Measurements from ENCODE around the gene IGF2BP2. TPM values are rescaled to one million over a fixed set of nuclear protein-coding genes. Genes with fewer than 3 reads are reported as not detected.

The IGF2BP2 gene
- total and polyA plus RNA-seq, 3 donors from 2014 or later, result 18.9 to 29.1 (median 19.4) TPM

GRCh38 chr3:185715091-185715490, 109.8 kb downstream of the IGF2BP2 start:
- no peaks in the 10 kb centered on the region for H3K36me3 ChIP-seq (ENCODE audit: low read depth, missing control alignments)
- 74 to 75% methylated on average over 8 of the region's 8 CpGs for WGBS, 2 donors
- H3K4me3 ChIP-seq, result no peak overlapping the region
- no peak for DNase-seq
- H3K4me1 ChIP-seq, result no peaks in the 10 kb centered on the region
- no peak overlapping the region for H3K27ac ChIP-seq
- no peaks in the 10 kb centered on the region for H3K27me3 ChIP-seq
- H3K9me3 ChIP-seq, result no peaks in the 10 kb centered on the region
- TF ChIP-seq, protein P1, sequence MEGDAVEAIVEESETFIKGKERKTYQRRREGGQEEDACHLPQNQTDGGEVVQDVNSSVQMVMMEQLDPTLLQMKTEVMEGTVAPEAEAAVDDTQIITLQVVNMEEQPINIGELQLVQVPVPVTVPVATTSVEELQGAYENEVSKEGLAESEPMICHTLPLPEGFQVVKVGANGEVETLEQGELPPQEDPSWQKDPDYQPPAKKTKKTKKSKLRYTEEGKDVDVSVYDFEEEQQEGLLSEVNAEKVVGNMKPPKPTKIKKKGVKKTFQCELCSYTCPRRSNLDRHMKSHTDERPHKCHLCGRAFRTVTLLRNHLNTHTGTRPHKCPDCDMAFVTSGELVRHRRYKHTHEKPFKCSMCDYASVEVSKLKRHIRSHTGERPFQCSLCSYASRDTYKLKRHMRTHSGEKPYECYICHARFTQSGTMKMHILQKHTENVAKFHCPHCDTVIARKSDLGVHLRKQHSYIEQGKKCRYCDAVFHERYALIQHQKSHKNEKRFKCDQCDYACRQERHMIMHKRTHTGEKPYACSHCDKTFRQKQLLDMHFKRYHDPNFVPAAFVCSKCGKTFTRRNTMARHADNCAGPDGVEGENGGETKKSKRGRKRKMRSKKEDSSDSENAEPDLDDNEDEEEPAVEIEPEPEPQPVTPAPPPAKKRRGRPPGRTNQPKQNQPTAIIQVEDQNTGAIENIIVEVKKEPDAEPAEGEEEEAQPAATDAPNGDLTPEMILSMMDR (IDR thresholded peaks at IDR 0.05), result no peak
- no peak for TF ChIP-seq POLR2A (IDR thresholded peaks at IDR 0.05)
- intact Hi-C loops (cut with DNase I; ENCODE audit: low total_unique reads), result no loop called here

- H3K36me3 ChIP-seq (ENCODE audit: low read depth, missing control alignments), result no peaks in the 10 kb centered on the region
- H3K9me3 ChIP-seq, result no peaks in the 10 kb centered on the region
- TF ChIP-seq, protein P1 (IDR thresholded peaks at IDR 0.05), result no peak
- TF ChIP-seq POLR2A (IDR thresholded peaks at IDR 0.05), result no peak
- intact Hi-C loops (cut with DNase I; ENCODE audit: low total_unique reads), result no loop called here
- DNase-seq, result no peak
- no peaks in the 10 kb centered on the region for H3K27me3 ChIP-seq
- WGBS, 2 donors, result 85 to 96% methylated on average over 2 of the region's 2 CpGs
- H3K4me1 ChIP-seq, result no peaks in the 10 kb centered on the region
- H3K4me3 ChIP-seq, result no peak overlapping the region
- no peak overlapping the region for H3K27ac ChIP-seq
These were observed 110.8 kb downstream of the IGF2BP2 start for GRCh38 chr3:185714085-185714484.

GRCh38 chr3:185713015-185713414, 111.8 kb downstream of the IGF2BP2 start:
- no peaks in the 10 kb centered on the region for H3K27me3 ChIP-seq
- H3K36me3 ChIP-seq (ENCODE audit: low read depth, missing control alignments), result no peaks in the 10 kb centered on the region
- H3K27ac ChIP-seq, result no peak overlapping the region
- no peaks in the 10 kb centered on the region for H3K4me1 ChIP-seq
- no peaks in the 10 kb centered on the region for H3K9me3 ChIP-seq
- TF ChIP-seq, protein P1 (IDR thresholded peaks at IDR 0.05), result no peak
- no peak for TF ChIP-seq POLR2A (IDR thresholded peaks at IDR 0.05)
- DNase-seq, result no peak
- H3K4me3 ChIP-seq, result no peak overlapping the region
- WGBS, 2 donors, result 84 to 100% methylated on average over 1 of the region's 1 CpG
- intact Hi-C loops (cut with DNase I; ENCODE audit: low total_unique reads), result no loop called here

DNA sequence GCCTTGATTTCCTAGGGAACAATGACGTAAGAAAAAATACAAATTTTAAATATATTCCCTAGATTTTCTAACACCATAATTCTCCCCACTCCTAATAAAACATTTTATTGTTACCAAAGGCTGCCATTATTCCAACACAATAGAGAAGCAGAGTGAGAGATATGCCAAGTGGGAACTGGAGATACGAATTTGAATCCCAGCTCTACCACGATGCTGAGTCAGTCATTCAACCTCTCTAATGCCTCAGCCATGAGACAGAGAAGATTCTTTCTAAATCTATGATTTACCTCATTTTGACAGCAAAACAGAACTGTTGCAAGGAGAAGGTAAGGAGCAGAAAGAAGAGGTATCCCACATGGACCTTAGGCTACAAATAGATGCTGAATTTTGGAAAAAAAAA, 112.5 kb downstream of the IGF2BP2 start:
- WGBS, 2 donors, result 86% methylated on average over 3 of the region's 3 CpGs
- no peaks in the 10 kb centered on the region for H3K4me1 ChIP-seq
- TF ChIP-seq, protein P1 (IDR thresholded peaks at IDR 0.05), result no peak
- no peak for TF ChIP-seq POLR2A (IDR thresholded peaks at IDR 0.05)
- no peak for DNase-seq
- H3K4me3 ChIP-seq, result no peak overlapping the region
- no peaks in the 10 kb centered on the region for H3K9me3 ChIP-seq
- no peaks in the 10 kb centered on the region for H3K36me3 ChIP-seq (ENCODE audit: low read depth, missing control alignments)
- intact Hi-C loops (cut with DNase I; ENCODE audit: low total_unique reads), result no loop called here
- H3K27me3 ChIP-seq, result no peaks in the 10 kb centered on the region
- H3K27ac ChIP-seq, result no peak overlapping the region

DNA sequence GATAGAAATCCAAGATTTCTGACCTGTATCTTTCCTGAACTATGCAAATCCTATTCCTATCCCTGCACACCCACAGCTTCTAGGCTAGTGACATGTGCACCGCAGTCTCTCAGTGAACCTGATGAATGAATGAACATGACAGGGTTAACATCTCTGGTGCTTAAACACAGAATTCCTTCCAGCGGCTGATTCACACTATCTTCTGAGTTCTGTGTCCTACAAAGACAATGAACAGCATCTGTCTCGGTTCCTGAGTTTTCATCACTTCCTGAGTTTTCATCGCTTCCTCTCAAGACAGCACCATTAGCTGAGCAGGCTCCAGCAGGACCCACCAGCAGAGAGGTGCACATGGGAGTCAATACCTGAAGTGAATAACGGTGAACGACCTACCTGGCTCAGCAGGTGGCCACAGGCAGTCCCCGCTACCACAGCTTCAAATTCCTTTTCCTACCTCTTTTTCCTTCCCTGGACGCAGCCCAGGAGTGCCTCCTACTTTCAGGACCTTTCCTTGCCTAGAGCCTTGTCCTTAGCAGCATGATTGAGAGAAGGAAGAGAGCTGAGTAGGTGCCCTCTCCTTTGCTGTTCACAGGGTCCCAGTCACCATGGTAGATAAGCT, 113.5 kb downstream of the IGF2BP2 start:
- Histone ChIP-seq H3K36me3 (ENCODE audit: low read depth, missing control alignments) (no peaks in the 10 kb centered on the region), H3K27me3 (no peaks in the 10 kb centered on the region), H3K4me3 (no peak overlapping the region), H3K9me3 (no peaks in the 10 kb centered on the region), H3K27ac (no peak overlapping the region), H3K4me1 (no peaks in the 10 kb centered on the region)
- intact Hi-C loops (cut with DNase I; ENCODE audit: low total_unique reads), result no loop called here
- DNase-seq, result no peak
- 68 to 69% methylated on average over 8 of the region's 8 CpGs for WGBS, 2 donors
- no peak for TF ChIP-seq POLR2A (IDR thresholded peaks at IDR 0.05)
- TF ChIP-seq, protein P1 (IDR thresholded peaks at IDR 0.05), result no peak

All from testis (tissue), 3 donors.